Thyroid gland (tissue), 4 donors: ENCODE data around the gene POU2F2.

Experiments
- POLR2A ChIP-seq, 2 donors: fragments of 450-650 bp; IDR thresholded peaks; one replicate each; pipeline ENCODE4 v1.6.1; 2017; ENCODE audit warnings: antibody characterized with exemption in 2 of 2, mild to moderate bottlenecking in 2 of 2, moderate library complexity in 1 of 2
- TF ChIP-seq, protein P1 (sequence below), 6 experiments: fragments of 200-600 bp in 3 of 6; fragments of 450-650 bp in 3 of 6; sonication (generic) in 3 of 6; IDR thresholded peaks; one replicate each; pipeline ENCODE4 v1.5.1; 2016 to 2019; ENCODE audit warnings: antibody characterized with exemption in 6 of 6, mild to moderate bottlenecking in 2 of 6, inconsistent platforms in 1 of 6, moderate library complexity in 1 of 6

GRCh38 chr19:42102877-42103276 is 29.4 kb downstream of the POU2F2 start:
- TF ChIP-seq, protein P1, sequence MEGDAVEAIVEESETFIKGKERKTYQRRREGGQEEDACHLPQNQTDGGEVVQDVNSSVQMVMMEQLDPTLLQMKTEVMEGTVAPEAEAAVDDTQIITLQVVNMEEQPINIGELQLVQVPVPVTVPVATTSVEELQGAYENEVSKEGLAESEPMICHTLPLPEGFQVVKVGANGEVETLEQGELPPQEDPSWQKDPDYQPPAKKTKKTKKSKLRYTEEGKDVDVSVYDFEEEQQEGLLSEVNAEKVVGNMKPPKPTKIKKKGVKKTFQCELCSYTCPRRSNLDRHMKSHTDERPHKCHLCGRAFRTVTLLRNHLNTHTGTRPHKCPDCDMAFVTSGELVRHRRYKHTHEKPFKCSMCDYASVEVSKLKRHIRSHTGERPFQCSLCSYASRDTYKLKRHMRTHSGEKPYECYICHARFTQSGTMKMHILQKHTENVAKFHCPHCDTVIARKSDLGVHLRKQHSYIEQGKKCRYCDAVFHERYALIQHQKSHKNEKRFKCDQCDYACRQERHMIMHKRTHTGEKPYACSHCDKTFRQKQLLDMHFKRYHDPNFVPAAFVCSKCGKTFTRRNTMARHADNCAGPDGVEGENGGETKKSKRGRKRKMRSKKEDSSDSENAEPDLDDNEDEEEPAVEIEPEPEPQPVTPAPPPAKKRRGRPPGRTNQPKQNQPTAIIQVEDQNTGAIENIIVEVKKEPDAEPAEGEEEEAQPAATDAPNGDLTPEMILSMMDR (IDR thresholded peaks at IDR 0.05), result no peak
- TF ChIP-seq POLR2A (IDR thresholded peaks at IDR 0.05), result no peak
